Liver (tissue), 9 donors: ENCODE results near the gene PREX1. TPM values are rescaled to one million over a fixed set of nuclear protein-coding genes. Genes with fewer than 3 reads are reported as not detected.

Experiments used
- DNase-seq: peaks from one replicate; pipeline ENCODE4 v3.0.0-alpha.2; 2017; ENCODE audit warnings: low spot score
- H3K27ac ChIP-seq, 2 donors: one replicate each; pipeline ENCODE4 v1.7.0; 2013; ENCODE audit warnings: inconsistent platforms in 2 of 2, low read length in 2 of 2, control low read depth in 1 of 2, low read depth in 1 of 2, mild to moderate bottlenecking in 1 of 2
- H3K27me3 ChIP-seq, 4 donors: one replicate each; pipeline versions ENCODE4 v1.6.1 to v1.7.0; 2013; ENCODE audit warnings: low read length in 3 of 4, inconsistent platforms in 1 of 4, mild to moderate bottlenecking in 1 of 4, moderate library complexity in 1 of 4; ENCODE audit not compliant: control insufficient read depth in 4 of 4, insufficient read depth in 4 of 4
- H3K36me3 ChIP-seq, 4 donors: one replicate each; pipeline versions ENCODE4 v1.6.1 to v1.7.0; 2013; ENCODE audit warnings: low read length in 3 of 4, mild to moderate bottlenecking in 3 of 4, low read depth in 1 of 4, moderate library complexity in 1 of 4; ENCODE audit not compliant: control insufficient read depth in 4 of 4, insufficient read depth in 3 of 4
- H3K4me1 ChIP-seq, 4 donors: one replicate each; pipeline versions ENCODE4 v1.6.1 to v1.7.0; 2013; ENCODE audit warnings: low read length in 3 of 4, mild to moderate bottlenecking in 3 of 4, moderate library complexity in 1 of 4; ENCODE audit not compliant: control insufficient read depth in 4 of 4, insufficient read depth in 4 of 4
- H3K4me3 ChIP-seq, 3 donors: one replicate each; pipeline versions ENCODE4 v1.6.1 to v1.7.0; 2013; ENCODE audit warnings: low read length in 3 of 3, control low read depth in 1 of 3, low read depth in 1 of 3, mild to moderate bottlenecking in 1 of 3
- H3K9ac ChIP-seq, 2 donors: one replicate each; pipeline ENCODE4 v1.7.0; 2013; ENCODE audit warnings: low read length in 2 of 2, mild to moderate bottlenecking in 2 of 2, moderate library complexity in 2 of 2, control low read depth in 1 of 2, low read depth in 1 of 2
- H3K9me3 ChIP-seq, 4 donors: one replicate each; pipeline versions ENCODE4 v1.6.1 to v1.7.0; 2013; ENCODE audit warnings: low read length in 3 of 4; ENCODE audit not compliant: control insufficient read depth in 4 of 4
- ATF3 ChIP-seq: IDR thresholded peaks from 2 replicates; pipeline ENCODE4 v1.6.1; 2016; ENCODE audit warnings: antibody characterized with exemption
- CTCF ChIP-seq: fragments of 150-350 bp; IDR thresholded peaks from 2 replicates; pipeline ENCODE4 v1.5.1; 2017; ENCODE audit warnings: improper control_type of control experiment, low read depth, low read length; ENCODE audit not compliant: missing input control
- EGR1 ChIP-seq, 2 donors: IDR thresholded peaks; 2 replicates each; pipeline ENCODE4 v1.6.1; 2016 to 2018; ENCODE audit warnings: antibody characterized with exemption in 2 of 2, low read depth in 2 of 2
- FOXA1 ChIP-seq: IDR thresholded peaks from 2 replicates; pipeline ENCODE4 v1.6.1; 2016; ENCODE audit warnings: antibody characterized with exemption
- FOXA2 ChIP-seq: IDR thresholded peaks from 2 replicates; pipeline ENCODE4 v1.6.1; 2016; ENCODE audit warnings: antibody characterized with exemption
- GABPA ChIP-seq, 2 donors: IDR thresholded peaks in 1 of 2; conservative IDR thresholded peaks in 1 of 2; 2 replicates each; pipeline ENCODE4 v1.6.1; 2016; ENCODE audit warnings: antibody characterized with exemption in 2 of 2, mild to moderate bottlenecking in 1 of 2, moderate library complexity in 1 of 2
- HNF4A ChIP-seq, 2 donors: conservative IDR thresholded peaks; 2 replicates each; pipeline ENCODE4 v1.6.1; 2016; ENCODE audit warnings: antibody characterized with exemption in 2 of 2, mild to moderate bottlenecking in 2 of 2
- HNF4G ChIP-seq: IDR thresholded peaks from 2 replicates; pipeline ENCODE4 v1.6.1; 2016; ENCODE audit warnings: antibody characterized with exemption
- JUND ChIP-seq, 2 donors: IDR thresholded peaks; 2 replicates each; pipeline ENCODE4 v1.6.1; 2016; ENCODE audit warnings: antibody characterized with exemption in 2 of 2
- MAX ChIP-seq: IDR thresholded peaks from 2 replicates; pipeline ENCODE4 v1.6.1; 2016; ENCODE audit warnings: antibody characterized with exemption
- NR2F2 ChIP-seq: IDR thresholded peaks from 2 replicates; pipeline ENCODE4 v1.6.1; 2016; ENCODE audit warnings: antibody characterized with exemption
- RAD21 ChIP-seq, 2 donors: IDR thresholded peaks; 2 replicates each; pipeline ENCODE4 v1.6.1; 2016; ENCODE audit warnings: antibody characterized with exemption in 2 of 2, mild to moderate bottlenecking in 2 of 2
- REST ChIP-seq: IDR thresholded peaks from 2 replicates; pipeline ENCODE4 v1.6.1; 2016; ENCODE audit warnings: antibody characterized with exemption, mild to moderate bottlenecking
- RXRA ChIP-seq, 2 donors: IDR thresholded peaks; 2 replicates each; pipeline ENCODE4 v1.6.1; 2017 to 2018; ENCODE audit warnings: antibody characterized with exemption in 2 of 2, mild to moderate bottlenecking in 1 of 2
- SP1 ChIP-seq: IDR thresholded peaks from 2 replicates; pipeline ENCODE4 v1.6.1; 2018; ENCODE audit warnings: antibody characterized with exemption, mild to moderate bottlenecking
- TAF1 ChIP-seq: conservative IDR thresholded peaks from 2 replicates; pipeline ENCODE4 v1.6.1; 2016; ENCODE audit warnings: antibody characterized with exemption, mild to moderate bottlenecking
- YY1 ChIP-seq: IDR thresholded peaks from 2 replicates; pipeline ENCODE4 v1.6.1; 2016; ENCODE audit warnings: antibody characterized with exemption, mild to moderate bottlenecking
- ZBTB33 ChIP-seq: IDR thresholded peaks from 2 replicates; pipeline ENCODE4 v1.6.1; 2016; ENCODE audit warnings: antibody characterized with exemption
- WGBS: extraction: QIAGEN DNeasy Blood & Tissue Kit; methylation state at CpG from one replicate; pipeline ENCODE4 v1.1.7; 2013; 5-methylcytosine and 5-hydroxymethylcytosine counted together
- polyA plus RNA-seq, 2 donors: library from polyadenylated mRNA; stranded (reverse) in 1 of 2; unstranded in 1 of 2; fragments of 200-250 nt in 1 of 2; fragments of >200 nt in 1 of 2; fragmentation: Nextera tagmentation in 1 of 2; extraction: Ambion mirVana in 1 of 2; gene quantifications; one replicate each; pipeline versions ENCODE4 v1.2.1 to v1.2.3, GENCODE V29; 2013 to 2015
- total RNA-seq, 2 donors: library from RNA; depleted of rRNA; stranded (reverse); fragments of >200 nt; gene quantifications; one replicate each; pipeline ENCODE4 v1.2.3, GENCODE V29; 2014
- donor health status: healthy.
- donor health status: healthy.
- donor health status: healthy.
- donor health status: healthy.
- donor health status: healthy.

The PREX1 gene
- total and polyA plus RNA-seq, 4 donors = 2.2 to 18.0 (median 10.8) TPM

GRCh38 chr20:48679599-48679998, 148.2 kb downstream of the PREX1 start:
- peaks cover 0 to 11% (median 2%) of the 10 kb centered on the region in 4 donors for H3K36me3 ChIP-seq
- DNase-seq = no peak
- TF ChIP-seq JUND (IDR thresholded peaks at IDR 0.05) (no peak), FOXA1 (no peak), TAF1 (no peak), HNF4A (conservative IDR thresholded peaks at IDR 0.05) (no peak), ZBTB33 (no peak), REST (no peak), HNF4G (no peak), CTCF (no peak), RXRA (IDR thresholded peaks at IDR 0.05) (no peak), GABPA (IDR thresholded peaks at IDR 0.05 in 1 of 2, conservative IDR thresholded peaks at IDR 0.05 in 1 of 2) (no peak), MAX (no peak), RAD21 (IDR thresholded peaks at IDR 0.05) (no peak), ATF3 (no peak), YY1 (no peak), FOXA2 (no peak), EGR1 (IDR thresholded peaks at IDR 0.05; ENCODE audit: low read depth in 2 of 2) (no peak), NR2F2 (no peak), SP1 (no peak)
- no peaks in the 10 kb centered on the region for H3K9me3 ChIP-seq
- no peaks in the 10 kb centered on the region for H3K27me3 ChIP-seq
- H3K4me1 ChIP-seq = peaks cover 2 to 18% (median 8%) of the 10 kb centered on the region in 4 donors
- WGBS = 86% methylated on average over 14 of the region's 14 CpGs
- H3K9ac ChIP-seq = no peak overlapping the region
- no peak overlapping the region for H3K4me3 ChIP-seq
- no peak overlapping the region for H3K27ac ChIP-seq
